K562 (cell line): Measurements from ENCODE around the gene ABHD17C. TPM values are rescaled to one million over a fixed set of nuclear protein-coding genes. Genes with fewer than 3 reads are reported as not detected.

ENCODE experiments used
- ATAC-seq: fragments of 200-7000 bp; cut with Tn5 transposase; 3 replicates; pipeline ENCODE4 v1.9.1; 2020; ENCODE audit warnings: moderate library complexity
- BruUV-seq: library from RNA; stranded (reverse); fragments of 400-500 nt; replicated peaks from 2 replicates; lab custom pipeline; 2021; lab: Mats Ljungman, UMichigan
- CTCF ChIA-PET: fragments of 300-600 bp; formaldehyde crosslinking; extraction: SDS; loops from one replicate; lab custom pipeline; 2021; ENCODE audit warnings: low intra/inter-chr PET ratio; lab: Yijun Ruan, JAX
- POLR2A ChIA-PET: fragments of 300-600, 350-650 bp; sonication (Branson Sonifier 250); formaldehyde crosslinking; extraction: SDS; loops from one replicate; lab custom pipeline; 2021; ENCODE audit warnings: antibody characterized with exemption, inconsistent platforms; lab: Yijun Ruan, JAX
- DNase-seq, 4 experiments: peaks; one replicate each; pipeline versions ENCODE4 v3.0.0 to v3.0.0-alpha.2; 2011 to 2018; ENCODE audit warnings: low spot score in 3 of 4, mixed read lengths in 3 of 4; ENCODE audit errors: extremely low read depth in 1 of 4
- FAIRE-seq: peaks from 2 replicates; lab custom pipeline; 2011; peaks lifted over from hg19 to GRCh38; lab: Jason Lieb, UNC
- H2AFZ ChIP-seq: 2 replicates; pipeline ENCODE4 v1.6.0; 2011; ENCODE audit warnings: low read depth, low read length, control low read depth, inconsistent platforms
- H3K27ac ChIP-seq: fragments of 200-600 bp; 3 replicates; pipeline ENCODE4 v1.8.0; 2011; ENCODE audit warnings: low read depth, mild to moderate bottlenecking, control low read depth, inconsistent platforms, low read length, moderate library complexity, mixed read lengths; ENCODE audit errors: extremely low read depth
- H3K27me3 ChIP-seq, 2 experiments: fragments of 300-600 bp in 1 of 2; 2 replicates in 1 of 2; 3 replicates in 1 of 2; pipeline versions ENCODE4 v1.6.0 to v1.8.0; 2011; ENCODE audit warnings: inconsistent platforms in 2 of 2, low read length in 2 of 2, mild to moderate bottlenecking in 1 of 2, mixed read lengths in 1 of 2, moderate library complexity in 1 of 2; ENCODE audit not compliant: control insufficient read depth in 2 of 2, insufficient read depth in 2 of 2
- H3K36me3 ChIP-seq: fragments of 300-600 bp; 3 replicates; pipeline ENCODE4 v1.8.0; 2011; ENCODE audit warnings: mild to moderate bottlenecking, low read length, inconsistent platforms; ENCODE audit not compliant: control insufficient read depth, insufficient read depth
- H3K4me1 ChIP-seq, 2 experiments: fragments of 200-600 bp in 1 of 2; replicated peaks in 1 of 2; 2 replicates in 1 of 2; 3 replicates in 1 of 2; pipeline versions ENCODE4 v1.5.1 to v1.8.0; 2011; ENCODE audit warnings: inconsistent platforms in 2 of 2, low read length in 2 of 2, mild to moderate bottlenecking in 1 of 2, mixed read lengths in 1 of 2, moderate library complexity in 1 of 2; ENCODE audit not compliant: control insufficient read depth in 2 of 2, insufficient read depth in 2 of 2
- H3K4me2 ChIP-seq: 2 replicates; pipeline ENCODE4 v1.6.1; 2011; ENCODE audit warnings: low read length, control low read depth, inconsistent platforms, mixed read lengths; ENCODE audit not compliant: insufficient read depth
- H3K4me3 ChIP-seq: fragments of 200-600 bp; sonication (generic), shearing (Covaris generic); 2 replicates; pipeline ENCODE4 v1.5.1; 2016; ENCODE audit warnings: control low read depth, inconsistent platforms
- H3K79me2 ChIP-seq: fragments of 200-600 bp; 3 replicates; pipeline ENCODE4 v1.8.0; 2011; ENCODE audit warnings: low read length, inconsistent platforms; ENCODE audit not compliant: control insufficient read depth, insufficient read depth
- H3K9ac ChIP-seq, 2 experiments: 2 replicates each; pipeline versions ENCODE4 v1.6.0 to v1.6.1; 2011; ENCODE audit warnings: low read depth in 2 of 2, low read length in 2 of 2, control low read depth in 1 of 2, inconsistent platforms in 1 of 2, mild to moderate bottlenecking in 1 of 2, mixed read lengths in 1 of 2; ENCODE audit not compliant: insufficient read depth in 1 of 2
- H3K9me1 ChIP-seq: one replicate; pipeline ENCODE4 v1.6.0; 2011; ENCODE audit warnings: inconsistent platforms, mild to moderate bottlenecking, low read length, moderate library complexity; ENCODE audit not compliant: control insufficient read depth, insufficient read depth
- H3K9me3 ChIP-seq: replicated peaks from 2 replicates; pipeline ENCODE4 v1.5.1; 2011; ENCODE audit warnings: low read depth, low read length, inconsistent platforms; ENCODE audit not compliant: control insufficient read depth, insufficient read depth
- H4K20me1 ChIP-seq: replicated peaks from 2 replicates; pipeline ENCODE4 v1.6.1; 2011; ENCODE audit warnings: low read length, inconsistent platforms, mixed read lengths; ENCODE audit not compliant: control insufficient read depth, insufficient read depth
- BACH1 ChIP-seq: fragments of 200-800 bp; sonication (Bioruptor generic); IDR thresholded peaks from 2 replicates; pipeline ENCODE4 v1.6.1; 2016; ENCODE audit warnings: missing genetic modification characterization, missing compliant biosample characterization
- HMGXB4 ChIP-seq: sonication (generic); formaldehyde crosslinking; IDR thresholded peaks from 2 replicates; pipeline ENCODE4 v1.8.1; 2023; ENCODE audit warnings: mild to moderate bottlenecking, missing genetic modification reagents
- ZBTB12 ChIP-seq: fragments of 250-450 bp; sonication (Bioruptor Pico); IDR thresholded peaks from 2 replicates; pipeline ENCODE4 v1.4.0; 2020
- WGBS: fragments of 100-300 bp; shearing (Covaris generic); methylation state at CpG from one replicate; pipeline ENCODE4 v1.1.6; 2016; ENCODE audit warnings: low coverage, mixed read lengths; ENCODE audit not compliant: insufficient coverage; ENCODE audit errors: missing lambda C conversion rate; 5-methylcytosine and 5-hydroxymethylcytosine counted together
- in situ Hi-C: fragments of 300-500 bp; cut with MboI; formaldehyde crosslinking; loops from 4 replicates; pipeline ENCODE4 v1.15.0; 2018; ENCODE audit warnings: inconsistent platforms, mixed read lengths
- intact Hi-C: fragments of 100-400 bp; cut with micrococcal nuclease; formaldehyde crosslinking; loops from 2 replicates; pipeline ENCODE4 v1.14.2; 2022
- polyA plus RNA-seq, 8 experiments: library from polyadenylated mRNA; depleted of rRNA in 4 of 8; stranded (reverse) in 5 of 8; unstranded in 3 of 8; fragments of >200 nt; fragmentation: Nextera tagmentation in 2 of 8; fragmentation: Illumina TruSeq in 1 of 8; extraction: Ambion mirVana in 2 of 8; extraction: Trizol in 1 of 8; gene quantifications; 2 replicates each; pipeline versions ENCODE4 v1.2.1 to v1.2.3, GENCODE V29; 2011 to 2014; ENCODE audit warnings: inconsistent platforms in 1 of 8, missing spikeins in 1 of 8
- total RNA-seq, 7 experiments: library from RNA; depleted of rRNA in 6 of 7; stranded (reverse); fragments of >200 nt in 6 of 7; fragmentation: Illumina TruSeq in 2 of 7; extraction: Trizol in 2 of 7; gene quantifications; 2 replicates each; pipeline versions ENCODE4 v1.2.1 to v1.2.3, GENCODE V29; 2011 to 2021; ENCODE audit warnings: low replicate concordance in 1 of 7

Gene ABHD17C
- total and polyA plus RNA-seq, 9 of the 15 experiments (the other 6 are each of a cell fraction or from before 2014, with no cell fraction given): 0.04 to 0.42 (median 0.19) TPM; not detected in 1

- no peak for ATAC-seq
- H3K4me2 ChIP-seq: no peak overlapping the region
- no peaks in the 10 kb centered on the region for H3K9me3 ChIP-seq
- in situ Hi-C loops: no loop called here
- no peaks in the 10 kb centered on the region for H3K79me2 ChIP-seq
- no TSS peak for BruUV-seq
- H3K9me1 ChIP-seq: no peaks in the 10 kb centered on the region
- TF ChIP-seq HMGXB4 (CRISPR knock-in tag): no peak
- TF ChIP-seq BACH1: no peak
- TF ChIP-seq ZBTB12 (CRISPR knock-in tag): no peak
- DNase-seq: no peak
- POLR2A ChIA-PET: interaction anchor here (0.7 kb wide), 1 partner anchor 11 kb away, joined by 3 read pairs; no protein-coding TSS in a partner anchor
- intact Hi-C loops: no loop called here
- H3K4me1 ChIP-seq: peaks cover 2 to 16% of the 10 kb centered on the region in 2 experiments; a peak in 2 of 5 replicates
- H3K36me3 ChIP-seq: no peaks in the 10 kb centered on the region
- no peaks in the 10 kb centered on the region for H4K20me1 ChIP-seq
- peaks cover 14 to 25% of the 10 kb centered on the region in 2 experiments; a peak in 4 of 5 replicates for H3K27me3 ChIP-seq
- no peak for FAIRE-seq
- H3K4me3 ChIP-seq: no peak overlapping the region
- H3K27ac ChIP-seq: no peak overlapping the region
- no peak overlapping the region for H3K9ac ChIP-seq
- WGBS: 3% methylated on average over 6 of the region's 6 CpGs
- CTCF ChIA-PET: no interaction called here
- H2AFZ ChIP-seq: no peak overlapping the region
These were observed 2.1 kb downstream of the ABHD17C start for GRCh38 chr15:80697075-80697685.
